Measurements from ENCODE around the gene GRK5. TPM values are rescaled to one million over a fixed set of nuclear protein-coding genes. Genes with fewer than 3 reads are reported as not detected.

GRK5 gene
- total and polyA plus RNA-seq, 9 of the 15 experiments (the other 6 are each of a cell fraction or from before 2014, with no cell fraction given) = 0.46 to 0.83 (median 0.67) TPM; not detected in 2

- ChIA-PET CTCF (ENCODE audit: low intra/inter-chr PET ratio) (no interaction called here), POLR2A (interaction anchor here (0.6 to 0.8 kb wide), 2 partner anchors 8 to 113 kb away, joined by 3 read pairs; no protein-coding TSS in a partner anchor)
- H4K20me1 ChIP-seq (replicated peaks; ENCODE audit: control insufficient read depth, insufficient read depth, low read length) = peaks cover 3% of the 10 kb centered on the region; the same call in 1 of the 2 replicates
- H3K9ac ChIP-seq (ENCODE audit: insufficient read depth in 1 of 2, low read depth in 2 of 2, low read length in 2 of 2) = no peak overlapping the region
- no TSS peak for BruUV-seq (replicated peaks)
- in situ Hi-C loops (cut with MboI) (no loop called here), intact Hi-C loops (cut with micrococcal nuclease) (no loop called here)
- no peak overlapping the region for H3K4me3 ChIP-seq
- H3K27me3 ChIP-seq (ENCODE audit: control insufficient read depth in 2 of 2, insufficient read depth in 2 of 2, low read length in 2 of 2) = peaks cover 0 to 15% of the 10 kb centered on the region in 2 experiments; a peak in 2 of 5 replicates
- no peaks in the 10 kb centered on the region for H3K36me3 ChIP-seq (ENCODE audit: control insufficient read depth, insufficient read depth, low read length)
- H3K4me1 ChIP-seq (replicated peaks in 1 of 2; ENCODE audit: control insufficient read depth in 2 of 2, insufficient read depth in 2 of 2, low read length in 2 of 2) = peaks cover 0 to 3% of the 10 kb centered on the region in 2 experiments; a peak in 3 of 5 replicates
- FAIRE-seq = no peak
- no peak for TF ChIP-seq STAT5A (IDR thresholded peaks at IDR 0.05; ENCODE audit: borderline replicate concordance, low read length)
- no peaks in the 10 kb centered on the region for H3K79me2 ChIP-seq (ENCODE audit: control insufficient read depth, insufficient read depth, low read length)
- no peak for ATAC-seq
- no peak for DNase-seq (ENCODE audit: extremely low read depth in 1 of 4, low spot score in 3 of 4)
- H2AFZ ChIP-seq (ENCODE audit: low read depth, low read length) = no peak overlapping the region
- WGBS (ENCODE audit: insufficient coverage, low coverage, missing lambda C conversion rate) = 27% methylated on average over 7 of the region's 8 CpGs
- no peaks in the 10 kb centered on the region for H3K9me3 ChIP-seq (replicated peaks; ENCODE audit: control insufficient read depth, insufficient read depth, low read depth, low read length)
- H3K27ac ChIP-seq (ENCODE audit: extremely low read depth, low read depth, low read length) = no peak overlapping the region
- no peak overlapping the region for H3K4me2 ChIP-seq (ENCODE audit: insufficient read depth, low read length)
- no peaks in the 10 kb centered on the region for H3K9me1 ChIP-seq (ENCODE audit: control insufficient read depth, insufficient read depth, low read length)
Observed at GRCh38 chr10:119333146-119333792, 125.9 kb downstream of the GRK5 start.

- Histone ChIP-seq H2AFZ (ENCODE audit: low read depth, low read length) (no peak overlapping the region), H3K4me3 (no peak overlapping the region), H3K36me3 (ENCODE audit: control insufficient read depth, insufficient read depth, low read length) (no peaks in the 10 kb centered on the region), H3K9ac (ENCODE audit: insufficient read depth in 1 of 2, low read depth in 2 of 2, low read length in 2 of 2) (no peak overlapping the region), H3K4me2 (ENCODE audit: insufficient read depth, low read length) (no peak overlapping the region), H3K4me1 (replicated peaks in 1 of 2; ENCODE audit: control insufficient read depth in 2 of 2, insufficient read depth in 2 of 2, low read length in 2 of 2) (peaks cover 0 to 3% of the 10 kb centered on the region in 2 experiments; a peak in 3 of 5 replicates), H4K20me1 (replicated peaks; ENCODE audit: control insufficient read depth, insufficient read depth, low read length) (no peaks in the 10 kb centered on the region), H3K9me3 (replicated peaks; ENCODE audit: control insufficient read depth, insufficient read depth, low read depth, low read length) (no peaks in the 10 kb centered on the region), H3K9me1 (ENCODE audit: control insufficient read depth, insufficient read depth, low read length) (no peaks in the 10 kb centered on the region), H3K79me2 (ENCODE audit: control insufficient read depth, insufficient read depth, low read length) (no peaks in the 10 kb centered on the region), H3K27me3 (ENCODE audit: control insufficient read depth in 2 of 2, insufficient read depth in 2 of 2, low read length in 2 of 2) (peaks cover 0 to 9% of the 10 kb centered on the region in 2 experiments; a peak in 2 of 5 replicates), H3K27ac (ENCODE audit: extremely low read depth, low read depth, low read length) (no peak overlapping the region)
- in situ Hi-C loops (cut with MboI) (no loop called here), intact Hi-C loops (cut with micrococcal nuclease) (no loop called here)
- WGBS (ENCODE audit: insufficient coverage, low coverage, missing lambda C conversion rate) = 17% methylated on average over 9 of the region's 10 CpGs
- TF ChIP-seq ZNF263 (CRISPR knock-in tag; IDR thresholded peaks at IDR 0.05; ENCODE audit: borderline replicate concordance) = peak; percentile 71; the same call in 1 of the 2 replicates
- TF ChIP-seq ZFP36 (IDR thresholded peaks at IDR 0.05; ENCODE audit: low read depth, low read length, partially characterized antibody) = peak; percentile 60
- TF ChIP-seq SREBF1 (IDR thresholded peaks at IDR 0.05; ENCODE audit: borderline replicate concordance, low read depth, low read length) = no peak
- BruUV-seq (replicated peaks) = no TSS peak
- POLR2A ChIA-PET = no interaction called here
- ATAC-seq (no peak), DNase-seq (ENCODE audit: extremely low read depth in 1 of 4, low spot score in 3 of 4) (no peak), FAIRE-seq (no peak)
- CTCF ChIA-PET (ENCODE audit: low intra/inter-chr PET ratio) = no interaction called here
Observed at GRCh38 chr10:119335671-119336353, 128.4 kb downstream of the GRK5 start.

All from K562 (cell line).